Ascending aorta (tissue), 2 donors: ENCODE measurements around the gene ARPC4. TPM values are rescaled to one million over a fixed set of nuclear protein-coding genes. Genes with fewer than 3 reads are reported as not detected.
A peak's percentile ranks its signal among the peaks of the same experiment; 100 is the strongest.
"Not testable (repeated sequence)": the region's sequence is repeated elsewhere in the genome, so short reads cannot be mapped to it uniquely, and the experiment has no call there.

Source experiments
- DNase-seq, 2 donors: peaks; one replicate each; pipeline ENCODE4 v3.0.0-alpha.2; 2019; ENCODE audit warnings: low spot score in 2 of 2
- H3K27ac ChIP-seq, 2 donors: fragments of 200-600 bp; sonication (generic); one replicate each; pipeline ENCODE4 v1.5.1; 2016 to 2017; ENCODE audit warnings: mild to moderate bottlenecking in 1 of 2
- H3K27me3 ChIP-seq: fragments of 200-600 bp; sonication (generic); one replicate; pipeline ENCODE4 v1.5.1; 2017
- H3K36me3 ChIP-seq, 2 donors: fragments of 200-600 bp; sonication (generic); one replicate each; pipeline ENCODE4 v1.5.1; 2016
- H3K4me1 ChIP-seq, 2 donors: fragments of 200-600 bp; sonication (generic); one replicate each; pipeline ENCODE4 v1.5.1; 2016 to 2017; ENCODE audit warnings: mild to moderate bottlenecking in 1 of 2
- H3K4me3 ChIP-seq, 2 donors: fragments of 200-600 bp; sonication (generic); one replicate each; pipeline ENCODE4 v1.5.1; 2016 to 2017; ENCODE audit warnings: mild to moderate bottlenecking in 1 of 2
- H3K9me3 ChIP-seq, 2 donors: fragments of 200-600 bp; sonication (generic); one replicate each; pipeline ENCODE4 v1.5.1; 2016
- CTCF ChIP-seq, 3 experiments: fragments of 200-600 bp in 2 of 3; fragments of 450-650 bp in 1 of 3; sonication (generic) in 2 of 3; IDR thresholded peaks; one replicate each; pipeline ENCODE4 v1.5.1; 2016 to 2019; ENCODE audit warnings: antibody characterized with exemption in 3 of 3, mild to moderate bottlenecking in 1 of 3, moderate library complexity in 1 of 3
- intact Hi-C: fragments of 100-400 bp; cut with DNase I; formaldehyde crosslinking; loops from one replicate; pipeline ENCODE4 v1.15.1; 2023
- total RNA-seq: library from RNA; depleted of rRNA; stranded (reverse); fragments of >200 nt; gene quantifications from one replicate; pipeline ENCODE4 v1.1.0, GENCODE V29; 2016

Gene ARPC4
- total RNA-seq, 1 donor from 2014 or later, result 160 TPM

GRCh38 chr3:9843715-9844438, 51.0 kb downstream of the ARPC4 start, which contains the start of gene RPUSD3:
RPUSD3 (minus strand) TSS chr3:9844008; CDS start chr3:9843990, 18 bp downstream.
- H3K27ac ChIP-seq, result peak within 1 kb of the TSS; percentile 80 to 84
- H3K27me3 ChIP-seq, result no peaks in the 10 kb centered on the region
- no peak for TF ChIP-seq CTCF (IDR thresholded peaks at IDR 0.05)
- DNase-seq, result peak; percentile 89 to 99
- peak within 1 kb of the TSS; percentile 76 to 77 for H3K4me3 ChIP-seq
- peaks cover 20 to 29% of the 10 kb centered on the region in 2 donors for H3K36me3 ChIP-seq
- no peaks in the 10 kb centered on the region for H3K9me3 ChIP-seq
- peaks cover 4 to 9% of the 10 kb centered on the region in 2 donors for H3K4me1 ChIP-seq
- intact Hi-C loops, result loop anchor here (1.0 to 10.0 kb wide), 8 partner anchors 34 to 381 kb away; partner anchors contain the start of genes BRPF1, JAGN1, TADA3 and TTLL3

GRCh38 chr3:9846231-9846630, 53.3 kb downstream of the ARPC4 start:
- peaks cover 5 to 6% of the 10 kb centered on the region in 2 donors for H3K36me3 ChIP-seq
- H3K27ac ChIP-seq, result no peak overlapping the region
- H3K27me3 ChIP-seq, result no peaks in the 10 kb centered on the region
- no peak overlapping the region for H3K4me3 ChIP-seq
- TF ChIP-seq CTCF (IDR thresholded peaks at IDR 0.05), result no peak
- no peaks in the 10 kb centered on the region for H3K9me3 ChIP-seq
- H3K4me1 ChIP-seq, result peaks cover 4 to 9% of the 10 kb centered on the region in 2 donors
- no peak for DNase-seq
- intact Hi-C loops, result loop anchor here (10.0 kb wide), 2 partner anchors 169 to 379 kb away; no protein-coding TSS in a partner anchor

GRCh38 chr3:9846931-9847488, 54.1 kb downstream of the ARPC4 start:
- Histone ChIP-seq H3K4me1 (peaks cover 4 to 9% of the 10 kb centered on the region in 2 donors), H3K27ac (no peak overlapping the region), H3K36me3 (no peaks in the 10 kb centered on the region), H3K9me3 (no peaks in the 10 kb centered on the region), H3K4me3 (no peak overlapping the region), H3K27me3 (no peaks in the 10 kb centered on the region)
- DNase-seq, result no peak
- TF ChIP-seq CTCF (IDR thresholded peaks at IDR 0.05), result no peak
- intact Hi-C loops, result loop anchor here (10.0 kb wide), 2 partner anchors 168 to 378 kb away; no protein-coding TSS in a partner anchor

- H3K27me3 ChIP-seq, H3K27ac ChIP-seq, DNase-seq, H3K36me3 ChIP-seq, H3K9me3 ChIP-seq, H3K4me1 ChIP-seq, H3K4me3 ChIP-seq: not testable (repeated sequence)
- intact Hi-C loops, result loop anchor here (10.0 kb wide), 2 partner anchors 167 to 377 kb away; no protein-coding TSS in a partner anchor
Measured at GRCh38 chr3:9847870-9848269, 55.0 kb downstream of the ARPC4 start.

GRCh38 chr3:9848860-9849259, 56.0 kb downstream of the ARPC4 start:
- intact Hi-C loops, result loop anchor here (10.0 kb wide), 2 partner anchors 166 to 376 kb away; no protein-coding TSS in a partner anchor
- H3K4me1 ChIP-seq, H3K4me3 ChIP-seq, H3K27me3 ChIP-seq, DNase-seq, H3K27ac ChIP-seq, H3K9me3 ChIP-seq, H3K36me3 ChIP-seq: not testable (repeated sequence)
- peak in 2 of 3 experiments; percentile 51 to 58 for TF ChIP-seq CTCF (IDR thresholded peaks at IDR 0.05)

- intact Hi-C loops, H3K4me1 ChIP-seq, DNase-seq, H3K27ac ChIP-seq, H3K27me3 ChIP-seq, H3K36me3 ChIP-seq, H3K9me3 ChIP-seq, H3K4me3 ChIP-seq: not testable (repeated sequence)
Measured at GRCh38 chr3:9851383-9851782, 58.5 kb downstream of the ARPC4 start.

GRCh38 chr3:9851926-9852325, 59.0 kb downstream of the ARPC4 start:
- DNase-seq, H3K4me3 ChIP-seq, H3K27ac ChIP-seq, H3K27me3 ChIP-seq, intact Hi-C loops, H3K36me3 ChIP-seq, H3K9me3 ChIP-seq, H3K4me1 ChIP-seq: not testable (repeated sequence)
